ENCODE results near the gene POLL.
"Not testable (repeated sequence)": the region's sequence is repeated elsewhere in the genome, so short reads cannot be mapped to it uniquely, and the experiment has no call there.

The POLL gene

GRCh38 chr10:101611096-101611905 is 23.2 kb upstream of the POLL start:
- in situ Hi-C loops (cut with HindIII; ENCODE audit: low sequenced_read_pairs) = no loop called here

- in situ Hi-C loops (cut with HindIII; ENCODE audit: low sequenced_read_pairs) = no loop called here
Observed at GRCh38 chr10:101609481-101609880, 21.4 kb upstream of the POLL start.

- in situ Hi-C loops (cut with HindIII; ENCODE audit: low sequenced_read_pairs) = no loop called here
Observed at GRCh38 chr10:101607124-101607523, 19.1 kb upstream of the POLL start.

GRCh38 chr10:101602761-101603398 is 14.8 kb upstream of the POLL start:
- in situ Hi-C loops (cut with HindIII; ENCODE audit: low sequenced_read_pairs) = no loop called here

- in situ Hi-C loops (cut with HindIII; ENCODE audit: low sequenced_read_pairs) = no loop called here
Observed at GRCh38 chr10:101601541-101601940, 13.5 kb upstream of the POLL start.

- in situ Hi-C loops (cut with HindIII; ENCODE audit: low sequenced_read_pairs) = no loop called here
Observed at GRCh38 chr10:101597091-101597900, 9.2 kb upstream of the POLL start.

GRCh38 chr10:101595591-101596433 is 7.8 kb upstream of the POLL start:
- in situ Hi-C loops (cut with HindIII; ENCODE audit: low sequenced_read_pairs) = no loop called here

GRCh38 chr10:101593331-101593730 is 5.3 kb upstream of the POLL start:
- in situ Hi-C loops (cut with HindIII; ENCODE audit: low sequenced_read_pairs) = not testable (repeated sequence)

- in situ Hi-C loops (cut with HindIII; ENCODE audit: low sequenced_read_pairs) = no loop called here
Observed at GRCh38 chr10:101588879-101589278, 822 bp upstream of the POLL start.

- in situ Hi-C loops (cut with HindIII; ENCODE audit: low sequenced_read_pairs) = no loop called here
Observed at GRCh38 chr10:101585841-101586240, 2.2 kb downstream of the POLL start.

- in situ Hi-C loops (cut with HindIII; ENCODE audit: low sequenced_read_pairs) = no loop called here
Observed at GRCh38 chr10:101580486-101581399, 7.3 kb downstream of the POLL start.

- in situ Hi-C loops (cut with HindIII; ENCODE audit: low sequenced_read_pairs) = no loop called here
Observed at GRCh38 chr10:101579516-101579870, 8.6 kb downstream of the POLL start.

GRCh38 chr10:101578803-101579515 is 9.1 kb downstream of the POLL start:
- in situ Hi-C loops (cut with HindIII; ENCODE audit: low sequenced_read_pairs) = no loop called here

GRCh38 chr10:101578192-101578591 is 9.9 kb downstream of the POLL start:
- in situ Hi-C loops (cut with HindIII; ENCODE audit: low sequenced_read_pairs) = no loop called here

GRCh38 chr10:101577121-101577871 is 10.8 kb downstream of the POLL start:
- in situ Hi-C loops (cut with HindIII; ENCODE audit: low sequenced_read_pairs) = no loop called here

GRCh38 chr10:101576211-101576863 is 11.7 kb downstream of the POLL start:
- in situ Hi-C loops (cut with HindIII; ENCODE audit: low sequenced_read_pairs) = no loop called here

GRCh38 chr10:101575580-101576210 is 12.4 kb downstream of the POLL start:
- in situ Hi-C loops (cut with HindIII; ENCODE audit: low sequenced_read_pairs) = no loop called here

Data from DLD1 (cell line).